IMR-90 (cell line): Measurements from ENCODE around the gene GJC3. TPM values are rescaled to one million over a fixed set of nuclear protein-coding genes. Genes with fewer than 3 reads are reported as not detected.

Experiments used
- ATAC-seq: fragments of 200-7000 bp; cut with Tn5 transposase; 2 replicates; pipeline ENCODE4 v1.9.1; 2020; ENCODE audit warnings: low read depth, mild to moderate bottlenecking, moderate library complexity
- BruUV-seq: library from RNA; stranded (reverse); fragments of 400-500 nt; replicated peaks from 2 replicates; lab custom pipeline; 2021; lab: Mats Ljungman, UMichigan
- CTCF ChIA-PET: fragments of 300-600 bp; formaldehyde crosslinking; extraction: SDS; loops from one replicate; lab custom pipeline; 2021; ENCODE audit warnings: antibody characterized with exemption; lab: Yijun Ruan, JAX
- POLR2A ChIA-PET: fragments of 300-600 bp; sonication (Branson Sonifier 250); formaldehyde crosslinking; loops from one replicate; lab custom pipeline; 2022; ENCODE audit warnings: antibody characterized with exemption; ENCODE audit not compliant: unreplicated experiment; lab: Charles Lee
- DNase-seq: peaks from one replicate; pipeline ENCODE4 v3.0.0; 2013
- H2AFZ ChIP-seq: replicated peaks from 2 replicates; pipeline ENCODE3; 2013; ENCODE audit warnings: low read length, mild to moderate bottlenecking; ENCODE audit not compliant: poor library complexity
- H2AK5ac ChIP-seq: 2 replicates; pipeline ENCODE4 v1.6.1; 2013; ENCODE audit warnings: low read depth, low read length, inconsistent platforms
- H2AK9ac ChIP-seq: replicated peaks from 2 replicates; pipeline ENCODE3; 2013; ENCODE audit warnings: mild to moderate bottlenecking, low read depth, low read length, moderate library complexity; ENCODE audit not compliant: poor library complexity
- H2BK120ac ChIP-seq: 2 replicates; pipeline ENCODE4 v1.6.1; 2013; ENCODE audit warnings: low read depth, low read length, inconsistent platforms
- H2BK15ac ChIP-seq: 3 replicates; pipeline ENCODE4 v1.6.1; 2013; ENCODE audit warnings: low read depth, low read length, inconsistent platforms
- H2BK20ac ChIP-seq: 2 replicates; pipeline ENCODE4 v1.6.1; 2013; ENCODE audit warnings: low read depth, mild to moderate bottlenecking, inconsistent platforms, low read length, moderate library complexity
- H2BK5ac ChIP-seq: 2 replicates; pipeline ENCODE4 v1.6.1; 2013; ENCODE audit warnings: mild to moderate bottlenecking, low read depth, low read length, inconsistent platforms; ENCODE audit not compliant: poor library complexity, severe bottlenecking
- H3K14ac ChIP-seq: replicated peaks from 2 replicates; pipeline ENCODE4 v1.6.1; 2013; ENCODE audit warnings: low read depth, low read length, inconsistent platforms
- H3K18ac ChIP-seq: 2 replicates; pipeline ENCODE4 v1.6.1; 2013; ENCODE audit warnings: low read depth, low read length, control low read depth
- H3K23ac ChIP-seq: 2 replicates; pipeline ENCODE4 v1.6.1; 2013; ENCODE audit warnings: low read depth, low read length, inconsistent platforms
- H3K27ac ChIP-seq: 2 replicates; pipeline ENCODE4 v1.5.1; 2013; ENCODE audit warnings: mild to moderate bottlenecking, control low read depth, low read length; ENCODE audit not compliant: insufficient read depth
- H3K27me3 ChIP-seq: 2 replicates; pipeline ENCODE4 v1.6.1; 2013; ENCODE audit warnings: low read length; ENCODE audit not compliant: control insufficient read depth, insufficient read depth
- H3K36me3 ChIP-seq: 2 replicates; pipeline ENCODE4 v1.6.1; 2013; ENCODE audit warnings: low read length, mixed read lengths; ENCODE audit not compliant: control insufficient read depth, insufficient read depth
- H3K4ac ChIP-seq: 2 replicates; pipeline ENCODE4 v1.6.1; 2013; ENCODE audit warnings: low read depth, low read length, inconsistent platforms
- H3K4me1 ChIP-seq: 2 replicates; pipeline ENCODE4 v1.6.1; 2013; ENCODE audit warnings: low read length, mixed read lengths; ENCODE audit not compliant: control insufficient read depth, insufficient read depth
- H3K4me2 ChIP-seq: 2 replicates; pipeline ENCODE4 v1.6.1; 2013; ENCODE audit warnings: low read depth, mild to moderate bottlenecking, control low read depth, low read length, moderate library complexity
- H3K4me3 ChIP-seq: 2 replicates; pipeline ENCODE4 v1.5.1; 2013; ENCODE audit warnings: low read depth, mild to moderate bottlenecking, control low read depth, low read length, moderate library complexity; ENCODE audit not compliant: insufficient read depth
- H3K56ac ChIP-seq: 2 replicates; pipeline ENCODE4 v1.6.1; 2013; ENCODE audit warnings: low read length, inconsistent platforms; ENCODE audit not compliant: insufficient read depth; ENCODE audit errors: extremely low read depth
- H3K79me1 ChIP-seq, 2 experiments: 2 replicates each; pipeline ENCODE4 v1.6.1; 2013; ENCODE audit warnings: low read length in 2 of 2, inconsistent platforms in 1 of 2, low read depth in 1 of 2
- H3K9ac ChIP-seq: 2 replicates; pipeline ENCODE4 v1.6.1; 2013; ENCODE audit warnings: low read depth, low read length, control low read depth
- H3K9me1 ChIP-seq: 2 replicates; pipeline ENCODE4 v1.6.1; 2013; ENCODE audit warnings: low read length, inconsistent platforms; ENCODE audit not compliant: insufficient read depth
- H3K9me3 ChIP-seq: 2 replicates; pipeline ENCODE4 v1.6.1; 2013; ENCODE audit warnings: low read length; ENCODE audit not compliant: control insufficient read depth, insufficient read depth
- H4K20me1 ChIP-seq: 2 replicates; pipeline ENCODE4 v1.6.1; 2013; ENCODE audit warnings: low read length, inconsistent platforms; ENCODE audit not compliant: insufficient read depth
- H4K5ac ChIP-seq: 2 replicates; pipeline ENCODE4 v1.6.1; 2013; ENCODE audit warnings: mild to moderate bottlenecking, low read depth, low read length, control low read depth
- H4K8ac ChIP-seq, 2 experiments: 2 replicates each; pipeline ENCODE4 v1.6.1; 2013; ENCODE audit warnings: low read depth in 2 of 2, low read length in 2 of 2, control low read depth in 1 of 2, inconsistent platforms in 1 of 2
- H4K91ac ChIP-seq: 2 replicates; pipeline ENCODE4 v1.6.1; 2013; ENCODE audit warnings: low read depth, low read length, inconsistent platforms; ENCODE audit not compliant: insufficient read depth
- BHLHE40 ChIP-seq: fragments of 150-350 bp; IDR thresholded peaks from 2 replicates; pipeline ENCODE4 v1.6.1; 2016; ENCODE audit warnings: mild to moderate bottlenecking, low read depth, low read length
- CEBPB ChIP-seq: IDR thresholded peaks from 2 replicates; pipeline ENCODE4 v1.6.1; 2012; ENCODE audit warnings: low read depth, low read length, improper control_type of control experiment
- CHD1 ChIP-seq: IDR thresholded peaks from 2 replicates; pipeline ENCODE4 v1.6.1; 2012; ENCODE audit warnings: low read depth, low read length, improper control_type of control experiment
- FOS ChIP-seq: fragments of 150-350 bp; IDR thresholded peaks from 2 replicates; pipeline ENCODE4 v1.6.1; 2016; ENCODE audit warnings: low read depth, low read length
- MAFK ChIP-seq: IDR thresholded peaks from 2 replicates; pipeline ENCODE4 v1.6.1; 2012; ENCODE audit warnings: low read depth, low read length, improper control_type of control experiment
- MAZ ChIP-seq: IDR thresholded peaks from 2 replicates; pipeline ENCODE4 v1.6.1; 2012; ENCODE audit warnings: low read depth, mild to moderate bottlenecking, low read length, improper control_type of control experiment, moderate library complexity, borderline replicate concordance
- MXI1 ChIP-seq: IDR thresholded peaks from 2 replicates; pipeline ENCODE4 v1.6.1; 2012; ENCODE audit warnings: low read depth, mild to moderate bottlenecking, low read length, moderate library complexity, borderline replicate concordance
- NFE2L2 ChIP-seq: fragments of 150-350 bp; IDR thresholded peaks from 2 replicates; pipeline ENCODE4 v1.6.1; 2016; ENCODE audit warnings: low read depth, mild to moderate bottlenecking, low read length
- POLR2A ChIP-seq: IDR thresholded peaks from 2 replicates; pipeline ENCODE4 v1.6.1; 2012; ENCODE audit warnings: mild to moderate bottlenecking, low read depth, low read length
- RAD21 ChIP-seq: IDR thresholded peaks from 2 replicates; pipeline ENCODE4 v1.6.1; 2012; ENCODE audit warnings: low read length, improper control_type of control experiment
- RCOR1 ChIP-seq: IDR thresholded peaks from 2 replicates; pipeline ENCODE4 v1.6.1; 2012; ENCODE audit warnings: mild to moderate bottlenecking, low read length, improper control_type of control experiment; ENCODE audit not compliant: insufficient replicate concordance
- RFX5 ChIP-seq: IDR thresholded peaks from 2 replicates; pipeline ENCODE4 v1.8.0; 2012; ENCODE audit warnings: low read depth, mild to moderate bottlenecking, low read length, moderate library complexity
- SMC3 ChIP-seq: fragments of 150-350 bp; IDR thresholded peaks from 2 replicates; pipeline ENCODE4 v1.6.1; 2016; ENCODE audit warnings: low read depth, mild to moderate bottlenecking, antibody characterized with exemption, low read length, moderate library complexity
- WGBS, 2 experiments: methylation state at CpG; one replicate each; pipeline versions ENCODE4 v1.1.5 to v1.1.7; 2013; ENCODE audit warnings: missing lambda C conversion rate in 2 of 2; ENCODE audit not compliant: insufficient read length in 1 of 2; ENCODE audit errors: extremely low coverage in 2 of 2; 5-methylcytosine and 5-hydroxymethylcytosine counted together
- dilution Hi-C: fragments of 300-500 bp; cut with HindIII; formaldehyde crosslinking; loops from one replicate; pipeline ENCODE4 v1.14.3; 2018; ENCODE audit warnings: low sequenced_read_pairs; ENCODE audit not compliant: unreplicated experiment
- in situ Hi-C: fragments of 300-500 bp; cut with MboI; formaldehyde crosslinking; loops from 3 replicates; pipeline ENCODE4 v1.14.3; 2019; ENCODE audit warnings: low sequenced_read_pairs, inconsistent platforms, mixed read lengths
- intact Hi-C: fragments of 100-400 bp; cut with micrococcal nuclease; formaldehyde crosslinking; loops from 2 replicates; pipeline ENCODE4 v1.10.0; 2022
- polyA plus RNA-seq, 3 experiments: library from polyadenylated mRNA; depleted of rRNA; stranded (reverse); fragments of >200 nt; gene quantifications; 2 replicates each; pipeline ENCODE4 v1.2.3, GENCODE V29; 2012; ENCODE audit warnings: low replicate concordance in 1 of 3
- total RNA-seq: library from RNA; depleted of rRNA; stranded (reverse); fragments of >200 nt; gene quantifications from 2 replicates; pipeline ENCODE4 v1.2.3, GENCODE V29; 2012
- TF ChIP-seq, protein P1 (sequence below): fragments of 150-350 bp; IDR thresholded peaks from 2 replicates; pipeline ENCODE4 v1.6.1; 2016; ENCODE audit warnings: low read depth, mild to moderate bottlenecking, low read length, moderate library complexity, borderline replicate concordance
- TF ChIP-seq, protein P2 (sequence below): fragments of 150-350 bp; IDR thresholded peaks from 2 replicates; pipeline ENCODE4 v1.6.1; 2017; ENCODE audit warnings: mild to moderate bottlenecking, antibody characterized with exemption, low read length, low read depth
- TF ChIP-seq, protein P3 (sequence below): conservative IDR thresholded peaks from 2 replicates; pipeline ENCODE4 v1.5.1; 2012; ENCODE audit warnings: mild to moderate bottlenecking, low read depth, low read length, improper control_type of control experiment

Gene GJC3
- total and polyA plus RNA-seq, 2 of the 4 experiments (the other 2 are of a cell fraction): not detected

DNA sequence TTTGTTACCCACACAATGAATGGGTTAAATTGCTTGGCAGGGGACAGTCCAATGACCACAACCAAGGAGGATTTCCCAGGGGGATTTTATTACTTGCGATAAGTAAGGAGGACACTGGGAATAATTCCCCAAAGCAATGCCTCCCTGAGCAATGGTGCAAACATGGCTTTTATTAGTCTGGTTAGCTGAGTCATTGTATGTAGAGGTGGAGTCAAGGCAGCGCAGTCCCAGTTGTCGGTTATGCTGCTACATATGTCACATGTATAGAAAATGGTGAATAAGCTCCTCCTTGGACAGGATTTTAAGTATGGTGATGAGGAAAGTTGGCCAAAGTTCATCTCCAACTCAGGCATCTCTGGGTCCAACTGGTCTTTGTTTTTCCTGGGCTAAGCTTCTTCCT is 6.2 kb downstream of the GJC3 start:
- dilution Hi-C loops (no loop called here), in situ Hi-C loops (no loop called here), intact Hi-C loops (loop anchor here (10.0 kb wide), 1 partner anchor 132 kb away; no protein-coding TSS in a partner anchor)
- H2BK120ac ChIP-seq: no peak overlapping the region
- H3K9me1 ChIP-seq: no peaks in the 10 kb centered on the region
- ChIA-PET CTCF (interaction anchor here (0.6 kb wide), 3 partner anchors 17 to 112 kb away, joined by 3 to 4 read pairs (median 3); no protein-coding TSS in a partner anchor), POLR2A (interaction anchor here (0.6 kb wide), 1 partner anchor 9 kb away, joined by 3 read pairs; no protein-coding TSS in a partner anchor)
- peaks cover 3 to 19% of the 10 kb centered on the region in 2 experiments for H3K79me1 ChIP-seq
- H3K27me3 ChIP-seq: peaks cover 4% of the 10 kb centered on the region
- no peak overlapping the region for H2BK15ac ChIP-seq
- no peak overlapping the region for H3K4me2 ChIP-seq
- H4K20me1 ChIP-seq: peaks cover 3% of the 10 kb centered on the region; the same call in 1 of the 2 replicates
- no peak overlapping the region for H3K23ac ChIP-seq
- ATAC-seq: no peak
- no peak overlapping the region for H3K56ac ChIP-seq
- peaks cover 2% of the 10 kb centered on the region for H3K36me3 ChIP-seq
- no peak overlapping the region for H2AK9ac ChIP-seq
- no peak overlapping the region for H3K4ac ChIP-seq
- H2BK5ac ChIP-seq: no peak overlapping the region
- 100% methylated on average over 1 of the region's 3 CpGs; no CpG with 5 or more reads in 1 of the 2 experiments for WGBS, 2 experiments
- no peak overlapping the region for H4K8ac ChIP-seq
- no peak overlapping the region for H2AFZ ChIP-seq
- no peak overlapping the region for H3K9ac ChIP-seq
- no peak overlapping the region for H3K27ac ChIP-seq
- no peak overlapping the region for H2BK20ac ChIP-seq
- H4K5ac ChIP-seq: no peak overlapping the region
- H3K4me3 ChIP-seq: no peak overlapping the region
- H3K14ac ChIP-seq: no peak overlapping the region
- BruUV-seq: no TSS peak
- H3K4me1 ChIP-seq: no peaks in the 10 kb centered on the region
- no peak overlapping the region for H4K91ac ChIP-seq
- no peaks in the 10 kb centered on the region for H3K9me3 ChIP-seq
- DNase-seq: no peak
- no peak overlapping the region for H2AK5ac ChIP-seq
- no peak for TF ChIP-seq BHLHE40
- no peak for TF ChIP-seq RCOR1
- TF ChIP-seq NFE2L2: no peak
- no peak for TF ChIP-seq RFX5
- TF ChIP-seq, protein P1, sequence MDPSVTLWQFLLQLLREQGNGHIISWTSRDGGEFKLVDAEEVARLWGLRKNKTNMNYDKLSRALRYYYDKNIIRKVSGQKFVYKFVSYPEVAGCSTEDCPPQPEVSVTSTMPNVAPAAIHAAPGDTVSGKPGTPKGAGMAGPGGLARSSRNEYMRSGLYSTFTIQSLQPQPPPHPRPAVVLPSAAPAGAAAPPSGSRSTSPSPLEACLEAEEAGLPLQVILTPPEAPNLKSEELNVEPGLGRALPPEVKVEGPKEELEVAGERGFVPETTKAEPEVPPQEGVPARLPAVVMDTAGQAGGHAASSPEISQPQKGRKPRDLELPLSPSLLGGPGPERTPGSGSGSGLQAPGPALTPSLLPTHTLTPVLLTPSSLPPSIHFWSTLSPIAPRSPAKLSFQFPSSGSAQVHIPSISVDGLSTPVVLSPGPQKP: no peak
- no peak for TF ChIP-seq CHD1
- TF ChIP-seq RAD21: no peak
- no peak for TF ChIP-seq MAFK
- TF ChIP-seq, protein P2, sequence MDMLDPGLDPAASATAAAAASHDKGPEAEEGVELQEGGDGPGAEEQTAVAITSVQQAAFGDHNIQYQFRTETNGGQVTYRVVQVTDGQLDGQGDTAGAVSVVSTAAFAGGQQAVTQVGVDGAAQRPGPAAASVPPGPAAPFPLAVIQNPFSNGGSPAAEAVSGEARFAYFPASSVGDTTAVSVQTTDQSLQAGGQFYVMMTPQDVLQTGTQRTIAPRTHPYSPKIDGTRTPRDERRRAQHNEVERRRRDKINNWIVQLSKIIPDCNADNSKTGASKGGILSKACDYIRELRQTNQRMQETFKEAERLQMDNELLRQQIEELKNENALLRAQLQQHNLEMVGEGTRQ: no peak
- TF ChIP-seq, protein P3, sequence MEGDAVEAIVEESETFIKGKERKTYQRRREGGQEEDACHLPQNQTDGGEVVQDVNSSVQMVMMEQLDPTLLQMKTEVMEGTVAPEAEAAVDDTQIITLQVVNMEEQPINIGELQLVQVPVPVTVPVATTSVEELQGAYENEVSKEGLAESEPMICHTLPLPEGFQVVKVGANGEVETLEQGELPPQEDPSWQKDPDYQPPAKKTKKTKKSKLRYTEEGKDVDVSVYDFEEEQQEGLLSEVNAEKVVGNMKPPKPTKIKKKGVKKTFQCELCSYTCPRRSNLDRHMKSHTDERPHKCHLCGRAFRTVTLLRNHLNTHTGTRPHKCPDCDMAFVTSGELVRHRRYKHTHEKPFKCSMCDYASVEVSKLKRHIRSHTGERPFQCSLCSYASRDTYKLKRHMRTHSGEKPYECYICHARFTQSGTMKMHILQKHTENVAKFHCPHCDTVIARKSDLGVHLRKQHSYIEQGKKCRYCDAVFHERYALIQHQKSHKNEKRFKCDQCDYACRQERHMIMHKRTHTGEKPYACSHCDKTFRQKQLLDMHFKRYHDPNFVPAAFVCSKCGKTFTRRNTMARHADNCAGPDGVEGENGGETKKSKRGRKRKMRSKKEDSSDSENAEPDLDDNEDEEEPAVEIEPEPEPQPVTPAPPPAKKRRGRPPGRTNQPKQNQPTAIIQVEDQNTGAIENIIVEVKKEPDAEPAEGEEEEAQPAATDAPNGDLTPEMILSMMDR: no peak
- TF ChIP-seq MAZ: no peak
- TF ChIP-seq SMC3: no peak
- TF ChIP-seq CEBPB: no peak
- no peak for TF ChIP-seq MXI1
- TF ChIP-seq FOS: no peak
- TF ChIP-seq POLR2A: no peak
- no peak overlapping the region for H3K18ac ChIP-seq
